ENCODE measurements around the gene LRSAM1.

LRSAM1 gene

DNA sequence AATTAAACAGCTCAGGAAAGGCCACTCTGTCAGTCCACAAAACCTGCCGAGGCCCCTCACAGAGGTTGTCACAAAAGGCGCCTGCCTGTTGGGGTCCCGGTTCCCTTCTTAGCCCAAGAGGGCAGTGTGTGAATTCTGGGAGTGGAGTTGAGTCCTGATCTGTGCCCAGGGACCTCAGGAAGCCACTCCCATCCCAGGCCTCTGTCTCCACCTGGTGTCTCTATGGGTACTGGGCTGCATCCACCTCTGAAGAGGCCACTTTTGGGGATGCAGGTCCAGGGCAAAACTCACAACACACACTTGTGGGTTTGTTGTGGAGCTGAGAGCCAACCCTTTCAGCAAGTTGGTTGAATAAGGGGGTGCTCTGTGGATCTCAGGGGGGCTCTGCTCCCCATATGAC lies 86.5 kb downstream of the LRSAM1 start:
- DNase-seq: no peak

DNA sequence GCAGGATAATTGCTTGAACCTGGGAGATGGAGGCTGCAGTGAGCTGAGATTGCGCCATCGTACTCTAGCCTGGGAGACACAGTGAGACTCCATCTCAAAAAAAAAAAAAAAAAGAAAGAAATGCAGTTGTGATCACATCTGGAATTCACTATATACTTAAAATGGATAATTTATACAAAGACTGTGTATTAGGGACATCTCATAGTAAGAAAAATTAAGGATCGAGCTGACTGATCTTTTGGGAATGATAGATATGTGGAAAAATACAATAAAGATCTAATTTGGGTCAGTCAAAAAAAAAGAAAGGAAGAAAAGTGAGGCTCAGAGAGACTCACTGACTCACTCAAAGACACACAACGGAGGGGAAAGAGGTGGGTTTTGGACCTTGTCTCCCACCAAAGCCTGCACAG lies 87.5 kb downstream of the LRSAM1 start:
- DNase-seq: no peak

DNA sequence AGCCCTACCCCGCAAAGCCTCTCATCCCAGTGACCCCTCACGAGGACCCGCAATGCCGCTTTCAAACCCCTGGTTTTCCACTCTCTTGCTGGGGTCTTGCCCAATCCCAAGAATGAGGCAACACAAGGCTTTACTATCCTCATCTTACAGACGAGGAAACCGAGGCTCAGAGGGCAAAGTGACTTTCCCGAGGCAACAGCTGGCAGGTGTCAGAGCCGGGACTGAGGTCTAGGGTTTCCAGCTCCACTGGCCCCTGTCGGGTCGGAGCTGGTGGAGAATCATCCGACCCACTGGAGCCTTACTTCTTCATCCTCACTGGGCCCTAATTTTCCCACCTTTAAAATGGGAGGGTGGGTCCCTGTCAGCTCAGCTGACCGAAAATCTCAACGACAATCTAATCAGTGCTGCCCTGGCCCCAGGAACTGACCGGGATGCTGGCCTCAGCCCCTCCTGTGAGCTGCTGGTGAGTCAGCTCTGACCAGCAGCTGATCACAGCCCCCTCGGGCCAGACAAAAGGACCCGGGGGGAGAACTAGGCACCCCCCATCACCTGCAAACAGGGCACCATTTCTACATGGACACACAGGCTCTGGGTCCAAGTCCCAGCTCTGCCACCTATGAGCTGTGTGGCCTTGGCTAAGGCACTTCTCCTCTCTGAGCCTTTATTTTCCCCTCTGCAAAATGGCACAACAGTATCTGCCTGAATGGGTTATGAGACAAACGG lies 88.1 kb downstream of the LRSAM1 start:
- DNase-seq: no peak

DNA sequence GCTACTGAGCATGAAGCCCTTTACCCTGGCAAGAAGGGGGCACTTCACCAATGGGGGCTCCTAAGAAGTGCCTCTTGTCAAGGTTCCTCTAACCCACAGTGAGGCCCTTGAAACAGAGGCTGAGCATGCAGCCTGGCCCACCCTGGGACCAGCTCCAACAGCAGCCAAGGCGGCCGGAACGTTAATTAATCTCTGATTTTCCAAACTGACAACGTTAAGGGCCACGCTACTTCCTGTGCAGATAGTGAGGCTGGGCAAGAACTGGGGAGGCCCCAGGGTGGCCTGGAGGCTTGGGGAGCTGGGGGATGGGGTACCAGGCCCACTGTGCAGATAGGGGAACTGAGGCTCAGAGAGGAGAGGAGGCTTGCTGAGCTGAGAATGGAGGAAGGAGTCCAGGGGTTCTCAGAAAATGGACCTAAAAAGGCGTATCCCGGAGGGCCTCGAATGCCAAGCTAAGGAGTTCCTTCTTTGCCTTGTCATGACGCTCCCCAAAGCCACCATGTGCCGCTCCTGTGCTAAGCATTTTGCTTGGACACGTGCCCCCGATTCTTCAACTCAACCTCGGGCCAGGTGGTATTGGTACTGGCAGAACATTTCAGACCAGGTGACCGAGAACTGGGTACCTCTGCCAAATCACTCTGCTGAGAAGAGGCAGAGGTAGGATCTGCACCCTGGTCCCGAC lies 88.8 kb downstream of the LRSAM1 start:
- no peak for DNase-seq

DNA sequence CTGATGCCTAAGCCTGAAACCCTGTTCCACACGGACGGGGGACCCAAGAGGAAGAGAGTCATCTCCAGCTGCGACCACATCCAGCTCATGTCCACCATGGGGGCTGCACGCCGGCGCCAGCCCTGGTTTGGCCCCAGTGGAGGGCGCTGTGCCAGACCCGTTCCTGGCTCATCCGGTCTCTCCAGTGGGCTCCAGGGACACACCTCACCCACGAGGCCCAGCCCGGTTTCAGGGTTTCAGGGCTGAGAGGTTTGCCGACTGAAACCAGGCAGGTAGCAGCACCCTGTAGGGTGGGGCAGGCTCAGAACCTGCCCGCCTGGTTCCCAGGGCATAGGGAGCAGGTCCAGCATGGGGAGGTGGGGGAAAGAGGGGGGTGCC lies 89.3 kb downstream of the LRSAM1 start:
- no peak for DNase-seq

DNA sequence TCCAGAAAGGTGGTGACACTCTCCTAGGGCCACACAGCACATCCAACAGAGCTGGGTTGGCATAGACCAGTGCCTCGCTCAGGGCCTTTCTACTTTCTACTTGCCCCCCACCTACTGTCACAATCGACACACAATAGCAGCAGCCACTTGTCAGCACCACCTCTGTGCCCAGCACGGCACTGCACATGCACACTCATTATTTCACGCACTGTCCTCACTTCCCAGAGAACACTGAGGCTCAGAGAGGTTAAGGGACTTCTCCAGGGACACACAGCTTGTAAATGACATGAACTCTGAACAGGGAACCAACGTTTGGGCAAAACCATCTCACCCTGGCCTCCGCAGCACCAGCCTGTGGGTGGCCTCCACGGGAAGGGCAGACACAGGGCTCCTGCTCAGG lies 89.9 kb downstream of the LRSAM1 start:
- no peak for DNase-seq

DNA sequence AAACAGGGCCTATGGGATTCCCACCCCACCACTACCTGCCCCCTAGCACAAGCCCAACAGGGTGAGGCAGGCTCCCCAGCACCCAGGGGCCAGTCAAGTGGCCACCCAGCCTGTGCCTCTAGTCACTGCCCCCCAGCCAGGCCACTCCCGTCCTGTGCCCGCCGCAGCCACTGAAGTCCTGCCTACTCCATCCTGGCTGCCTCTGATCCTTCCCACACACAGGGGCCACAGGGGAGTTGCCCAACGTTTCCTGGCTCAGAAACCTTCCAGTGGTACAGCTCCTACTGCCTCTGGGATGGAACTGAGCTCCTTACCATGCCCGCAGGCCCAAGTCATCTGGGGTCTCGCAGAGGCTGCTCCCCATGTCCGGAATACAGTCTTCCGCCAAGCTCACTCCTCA lies 90.6 kb downstream of the LRSAM1 start:
- DNase-seq: peak; percentile 22

DNA sequence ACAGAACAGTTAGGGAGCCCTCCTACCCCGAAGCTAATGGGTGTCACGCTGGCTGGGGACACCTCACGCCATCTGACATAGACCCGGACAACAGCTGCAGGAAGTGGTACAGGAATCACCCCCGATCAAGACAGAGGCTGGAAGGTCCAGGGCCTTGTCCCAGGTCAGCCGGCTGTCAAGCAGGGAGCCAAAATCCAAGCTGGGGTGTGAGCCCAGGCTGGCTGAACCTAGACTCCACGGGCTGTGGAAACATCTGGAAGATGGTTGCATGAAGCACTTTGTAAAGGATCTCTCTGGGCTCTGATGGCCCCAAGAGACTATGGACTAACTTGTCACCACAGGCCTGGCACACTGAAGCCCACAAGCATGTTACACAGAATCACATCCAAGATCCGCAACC lies 91.9 kb downstream of the LRSAM1 start:
- no peak for DNase-seq

DNA sequence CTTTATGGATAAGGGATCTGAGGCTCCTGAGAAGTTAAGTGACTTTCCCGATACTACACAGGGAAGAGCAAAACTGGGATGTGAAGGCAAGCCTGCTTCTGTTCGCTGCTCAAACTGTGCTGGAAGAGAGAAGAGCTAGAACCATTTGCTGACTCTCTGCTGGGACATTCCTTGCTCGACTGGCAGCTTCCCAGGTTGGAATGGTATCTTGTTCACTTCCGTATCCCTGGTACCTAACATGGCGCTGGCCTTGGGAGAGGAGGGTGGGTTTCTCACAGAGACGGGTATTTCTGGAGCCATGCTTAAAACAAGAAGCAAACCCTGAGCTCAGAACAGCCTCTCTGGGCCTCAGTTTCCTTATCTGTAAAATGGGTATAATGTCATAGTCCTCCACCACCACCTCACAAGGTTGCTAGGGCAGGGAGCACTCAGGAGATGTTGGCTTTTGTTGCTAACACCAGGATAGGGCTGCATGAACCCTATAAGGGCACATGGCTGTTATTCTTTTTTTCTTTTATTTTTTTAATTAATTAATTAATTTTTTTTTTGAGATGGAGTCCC lies 92.7 kb downstream of the LRSAM1 start:
- DNase-seq: no peak

DNA sequence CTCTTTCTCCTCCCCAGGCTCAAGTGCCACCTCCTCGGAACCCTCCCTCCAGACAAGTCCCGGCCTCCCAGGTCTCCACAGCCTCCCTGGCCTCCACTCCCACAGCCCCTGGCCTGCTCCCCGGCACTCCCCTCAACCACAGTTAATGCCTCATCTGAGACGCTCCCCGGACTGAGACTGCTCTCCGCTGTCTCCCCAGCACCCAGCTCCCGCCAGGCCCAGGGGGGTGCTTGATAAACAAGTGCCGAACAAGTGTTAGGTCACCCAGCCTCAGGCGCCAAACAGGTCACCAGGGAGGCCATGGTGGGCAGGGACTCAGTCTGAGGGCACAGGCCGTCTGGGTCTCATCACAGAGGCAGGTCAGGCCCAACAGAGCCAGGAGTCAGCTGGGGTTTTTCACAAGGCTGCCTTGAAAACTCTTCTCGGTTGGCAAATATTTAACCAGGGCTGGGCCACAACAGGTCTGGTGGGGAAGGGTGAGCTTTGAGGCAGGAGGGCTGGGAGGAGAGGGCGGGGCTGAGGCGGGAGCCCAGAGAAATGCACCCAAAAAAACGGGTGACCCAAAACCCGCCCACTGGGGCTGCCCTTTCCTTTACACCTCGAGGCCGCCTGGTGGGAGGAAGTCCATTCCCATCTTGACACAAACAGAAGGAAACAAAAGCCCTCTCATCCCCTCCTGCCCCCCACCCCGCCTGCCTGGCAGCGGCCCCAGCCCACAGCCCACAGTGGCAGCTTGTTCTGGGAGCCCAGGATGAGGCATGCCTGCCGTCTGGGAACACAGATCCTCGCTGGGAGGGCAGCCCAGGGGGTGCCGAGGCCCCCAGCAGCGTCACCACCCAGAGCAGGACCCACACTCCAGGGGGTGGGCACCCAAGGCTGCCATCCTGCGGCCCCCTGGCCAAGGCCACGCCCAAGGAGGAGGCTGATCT lies 94.2 kb downstream of the LRSAM1 start:
- DNase-seq: no peak

DNA sequence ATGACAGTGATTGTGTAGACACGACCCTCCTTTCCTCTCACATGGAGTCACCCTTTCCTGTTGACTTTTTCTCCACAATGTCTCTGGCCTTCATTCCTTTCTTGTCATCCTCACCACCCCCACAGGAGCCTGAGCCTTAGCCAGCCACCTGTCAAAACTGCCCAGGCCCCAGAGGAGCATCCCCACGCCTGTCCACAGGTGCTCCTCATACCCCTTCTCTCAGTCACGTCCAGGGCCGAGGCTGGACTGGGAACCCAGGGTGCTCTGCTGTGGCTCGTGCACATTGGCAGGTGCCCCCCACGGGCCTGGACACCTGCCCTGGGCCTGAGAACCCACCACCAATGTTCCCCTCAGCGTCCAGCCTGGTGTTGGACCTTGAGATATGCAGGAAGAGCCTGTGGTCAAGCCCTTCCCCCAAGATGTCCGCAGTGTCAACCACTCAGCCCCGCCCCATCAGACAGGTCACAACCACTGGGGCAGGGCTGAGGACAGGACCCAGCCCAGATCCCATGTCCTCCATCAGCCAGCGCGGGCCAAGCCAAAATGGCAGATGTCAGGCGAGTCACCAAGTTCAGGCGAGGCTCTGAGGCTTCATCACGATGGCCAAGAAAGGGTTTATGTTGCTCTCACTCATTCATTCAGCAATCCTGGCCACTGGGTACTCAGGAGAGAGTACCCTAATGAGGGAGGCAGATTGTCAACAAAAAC lies 95.0 kb downstream of the LRSAM1 start:
- no peak for DNase-seq

DNA sequence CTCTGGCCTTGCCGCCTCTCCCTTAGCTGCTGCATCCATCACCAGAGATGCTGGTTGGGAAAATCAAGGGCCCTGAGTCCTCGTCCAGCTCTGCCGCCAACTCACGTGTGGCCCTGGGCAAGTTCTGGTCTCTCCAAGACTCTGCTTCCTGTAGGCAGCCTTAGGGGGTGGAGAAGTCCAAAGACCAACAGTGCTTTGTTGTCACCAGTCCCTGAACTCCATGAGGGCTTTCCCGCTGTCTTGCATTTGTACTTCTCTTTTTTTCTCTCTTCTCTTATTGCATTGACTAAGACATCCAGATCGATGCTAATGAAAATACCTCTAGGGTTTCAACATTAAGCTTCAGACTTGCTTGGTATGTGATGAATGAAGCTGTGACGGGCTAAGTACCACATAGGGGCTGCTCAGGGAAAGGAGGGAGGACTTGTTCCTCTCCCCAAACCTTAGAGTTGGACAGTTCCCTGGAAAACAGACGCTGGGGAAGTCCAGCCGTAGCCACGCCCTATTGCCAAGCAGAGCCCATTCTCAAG lies 97.1 kb downstream of the LRSAM1 start:
- DNase-seq: no peak

DNA sequence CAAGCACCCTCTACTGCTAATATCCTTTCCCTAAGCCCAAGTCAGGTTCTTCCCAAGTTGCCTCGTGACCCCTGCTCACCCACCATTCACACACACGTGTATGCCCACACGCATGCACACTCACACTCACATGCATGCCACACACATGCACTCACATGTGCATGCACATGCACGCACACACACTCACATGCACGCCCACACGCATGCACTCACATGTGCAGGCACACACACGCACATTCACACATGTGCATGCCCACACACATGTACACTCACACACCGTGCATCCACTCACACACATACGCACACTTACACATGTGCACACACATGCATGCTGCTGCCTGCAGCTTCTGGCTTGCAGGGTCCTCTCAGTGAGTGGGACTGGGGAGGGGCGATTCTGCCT lies 97.9 kb downstream of the LRSAM1 start:
- DNase-seq: no peak

DNA sequence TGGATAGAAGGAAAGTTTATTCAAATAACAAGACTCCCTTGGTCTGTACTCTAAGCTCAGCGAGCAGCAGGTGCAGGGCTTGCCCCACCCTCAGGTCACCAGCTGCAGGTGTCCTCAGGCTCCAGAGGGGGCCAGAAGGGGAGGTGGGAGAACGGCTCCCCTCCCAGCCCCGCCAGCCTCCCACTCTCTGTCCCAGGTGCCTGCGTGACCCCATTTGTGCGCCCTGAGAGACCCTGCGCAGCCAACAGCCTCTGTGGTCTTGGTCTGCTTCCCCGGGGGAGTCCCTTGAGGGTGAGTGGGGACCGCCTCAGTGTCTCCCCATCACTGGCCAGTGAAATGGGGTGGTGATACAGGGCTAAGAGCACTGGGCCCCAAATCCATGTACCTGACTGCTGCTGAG lies 98.4 kb downstream of the LRSAM1 start:
- no peak for DNase-seq

DNA sequence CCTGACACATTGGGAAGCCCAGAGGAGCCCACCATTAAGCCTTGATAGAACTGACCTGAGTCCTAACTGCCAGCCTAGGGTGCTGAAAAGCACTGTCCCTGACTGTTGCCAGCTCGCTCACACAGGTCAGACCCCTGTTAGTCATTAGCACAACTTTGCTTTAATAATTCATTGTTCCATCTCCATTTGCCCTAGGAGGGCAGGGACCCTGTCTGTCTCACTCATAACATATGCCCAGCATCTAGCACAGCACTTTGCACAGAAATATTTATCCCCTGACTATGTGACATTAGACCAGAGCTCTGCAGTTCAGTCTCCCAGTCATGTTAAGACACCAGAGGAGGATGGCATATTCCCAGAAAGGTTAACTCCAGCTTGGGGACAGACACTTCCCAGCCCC lies 99.0 kb downstream of the LRSAM1 start:
- DNase-seq: no peak

DNA sequence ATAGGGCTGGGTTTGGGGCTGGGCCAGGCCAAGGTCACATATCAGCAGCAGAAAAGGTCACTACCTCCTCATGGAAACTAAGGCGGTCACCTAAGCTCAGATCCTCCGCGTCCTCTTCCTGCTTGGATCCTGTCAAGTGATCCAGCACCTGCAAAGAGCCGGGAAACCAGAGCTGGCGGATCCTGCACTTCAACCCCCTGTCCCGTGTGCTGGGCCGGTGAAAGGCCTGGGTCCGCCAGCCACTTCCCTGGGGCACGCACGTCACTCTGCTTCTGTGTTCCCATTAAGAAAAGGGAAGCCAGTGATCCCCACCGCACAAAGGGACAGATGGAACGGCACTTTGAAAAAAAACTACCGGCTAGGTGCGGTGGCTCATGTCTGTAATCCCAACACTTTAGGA lies 99.4 kb downstream of the LRSAM1 start:
- no peak for DNase-seq

Measured in GOT3 (cell line).